ENCODE measurements around the gene CNOT2. TPM values are rescaled to one million over a fixed set of nuclear protein-coding genes. Genes with fewer than 3 reads are reported as not detected.

CNOT2 gene
- total and polyA plus RNA-seq, 11 donors: 15.5 to 63.7 (median 36.9) TPM

- ATAC-seq: no peak
- Histone ChIP-seq H3K27me3 (no peaks in the 10 kb centered on the region), H3K4me3 (no peak overlapping the region), H3K27ac (no peak overlapping the region), H3K9me3 (no peaks in the 10 kb centered on the region), H3K36me3 (peaks cover 0 to 27% (median 2%) of the 10 kb centered on the region in 9 donors), H3K4me1 (no peaks in the 10 kb centered on the region)
- 64 to 98% (median 96%) methylated on average over 3 of the region's 3 CpGs for WGBS, 4 donors
- no peak for TF ChIP-seq CTCF (IDR thresholded peaks at IDR 0.05)
- intact Hi-C loops (cut with DNase I): no loop called here
- DNase-seq: no peak
Measured at GRCh38 chr12:70400124-70400523, 156.9 kb downstream of the CNOT2 start.

- no peaks in the 10 kb centered on the region for H3K4me1 ChIP-seq
- WGBS, 4 donors: 79 to 97% (median 87%) methylated on average over 1 of the region's 1 CpG
- no peak overlapping the region for H3K27ac ChIP-seq
Measured at GRCh38 chr12:70402597-70402996, 159.4 kb downstream of the CNOT2 start.

GRCh38 chr12:70403826-70404225 is 160.6 kb downstream of the CNOT2 start:
- Histone ChIP-seq H3K36me3 (peaks cover 0 to 27% (median 2%) of the 10 kb centered on the region in 9 donors), H3K27ac (no peak overlapping the region), H3K4me3 (no peak overlapping the region), H3K9me3 (no peaks in the 10 kb centered on the region), H3K27me3 (no peaks in the 10 kb centered on the region), H3K4me1 (no peaks in the 10 kb centered on the region)
- intact Hi-C loops (cut with DNase I): no loop called here
- no peak for TF ChIP-seq POLR2A (IDR thresholded peaks at IDR 0.05)
- TF ChIP-seq CTCF (IDR thresholded peaks at IDR 0.05): no peak
- DNase-seq: no peak
- ATAC-seq: no peak

More at GRCh38 chr12:70402597-70402996, 159.4 kb downstream of the CNOT2 start:
- ATAC-seq (no peak), DNase-seq (no peak)
- intact Hi-C loops (cut with DNase I): no loop called here
- H3K4me3 ChIP-seq: no peak overlapping the region
- TF ChIP-seq POLR2A (IDR thresholded peaks at IDR 0.05): no peak
- no peak for TF ChIP-seq CTCF (IDR thresholded peaks at IDR 0.05)
- no peaks in the 10 kb centered on the region for H3K9me3 ChIP-seq
- no peaks in the 10 kb centered on the region for H3K27me3 ChIP-seq
- peaks cover 0 to 27% (median 2%) of the 10 kb centered on the region in 9 donors for H3K36me3 ChIP-seq

Other genes with a start within 250 kb of the CNOT2 start
- 1 to 10 TPM in 8 of 9 donors, under 1 TPM in 1; 0.96 to 3.6 (median 2.1) TPM for gene KCNMB4, start 122.9 kb downstream of the CNOT2 start, total RNA-seq
- 1 to 10 TPM; 1.8 to 2.0 TPM for gene KCNMB4, start 122.9 kb downstream of the CNOT2 start, polyA plus RNA-seq

All from heart left ventricle (tissue), 16 donors.